B cell (primary cell): ENCODE data around the gene F2R. TPM values are rescaled to one million over a fixed set of nuclear protein-coding genes. Genes with fewer than 3 reads are reported as not detected.

Source experiments
- ATAC-seq: fragments of 200-7000 bp; cut with Tn5 transposase; one replicate; pipeline ENCODE4 v1.10.0; 2021; ENCODE audit warnings: low read depth, mild to moderate bottlenecking, moderate number of reproducible peaks, moderate library complexity
- CTCF ChIA-PET: fragments of 350-600 bp; sonication (Branson Sonifier 250); formaldehyde crosslinking; loops from one replicate; lab custom pipeline; 2021; ENCODE audit warnings: antibody characterized with exemption, inconsistent platforms; lab: Charles Lee
- POLR2A ChIA-PET: fragments of 350-600 bp; sonication (Branson Sonifier 250); formaldehyde crosslinking; loops from one replicate; lab custom pipeline; 2021; ENCODE audit warnings: antibody characterized with exemption; lab: Charles Lee
- DNase-seq: peaks from one replicate; pipeline ENCODE4 v3.0.0; 2013
- H2AFZ ChIP-seq: 2 replicates; pipeline ENCODE4 v1.6.1; 2012; ENCODE audit warnings: mild to moderate bottlenecking, low read depth, low read length; ENCODE audit not compliant: insufficient read depth, poor library complexity, severe bottlenecking
- H3K27ac ChIP-seq, 2 donors: 1 replicate in 1 of 2; 2 replicates in 1 of 2; pipeline ENCODE4 v1.5.1; 2012 to 2013; ENCODE audit warnings: low read length in 2 of 2, mild to moderate bottlenecking in 2 of 2, moderate library complexity in 1 of 2
- H3K27me3 ChIP-seq, 4 experiments: fragments of 200-600 bp in 1 of 4; sonication (generic) in 1 of 4; replicated peaks in 1 of 4; 1 replicate in 2 of 4; 2 replicates in 2 of 4; pipeline versions ENCODE4 v1.6.1 to v1.7.0; 2013 to 2016; ENCODE audit warnings: low read length in 3 of 4, mild to moderate bottlenecking in 2 of 4, mixed read lengths in 1 of 4, moderate library complexity in 1 of 4; ENCODE audit not compliant: insufficient read depth in 4 of 4, control insufficient read depth in 3 of 4; ENCODE audit errors: control extremely low read depth in 1 of 4
- H3K36me3 ChIP-seq, 2 experiments: replicated peaks in 1 of 2; 1 replicate in 1 of 2; 2 replicates in 1 of 2; pipeline versions ENCODE4 v1.6.1 to v1.7.1; 2013; ENCODE audit warnings: low read length in 1 of 2; ENCODE audit not compliant: insufficient read depth in 2 of 2, control insufficient read depth in 1 of 2; ENCODE audit errors: control extremely low read depth in 1 of 2, extremely low read depth in 1 of 2
- H3K4me1 ChIP-seq, 2 donors: fragments of 200-600 bp in 1 of 2; sonication (generic) in 1 of 2; 1 replicate in 1 of 2; 2 replicates in 1 of 2; pipeline versions ENCODE4 v1.5.1 to v1.6.1; 2013 to 2017; ENCODE audit warnings: low read length in 2 of 2; ENCODE audit not compliant: control insufficient read depth in 2 of 2, insufficient read depth in 2 of 2
- H3K4me2 ChIP-seq: replicated peaks from 2 replicates; pipeline ENCODE3; 2012; ENCODE audit warnings: mild to moderate bottlenecking, low read depth, low read length; ENCODE audit not compliant: poor library complexity, severe bottlenecking
- H3K4me3 ChIP-seq, 5 experiments: fragments of 200-600 bp in 1 of 5; sonication (generic) in 1 of 5; 1 replicate in 3 of 5; 2 replicates in 2 of 5; pipeline versions ENCODE4 v1.5.1 to v1.7.0; 2011 to 2016; ENCODE audit warnings: low read length in 4 of 5, mild to moderate bottlenecking in 4 of 5, low read depth in 2 of 5, control low read depth in 1 of 5, moderate library complexity in 1 of 5; ENCODE audit not compliant: insufficient read depth in 1 of 5; ENCODE audit errors: control extremely low read depth in 1 of 5, extremely low read depth in 1 of 5
- H3K79me2 ChIP-seq: fragments of 200-600 bp; sonication (generic); one replicate; pipeline ENCODE4 v1.6.0; 2016; ENCODE audit warnings: low read length; ENCODE audit not compliant: control insufficient read depth, insufficient read depth
- H3K9ac ChIP-seq: fragments of 200-600 bp; sonication (generic); 2 replicates; pipeline ENCODE4 v1.6.1; 2017; ENCODE audit warnings: mild to moderate bottlenecking, low read length, moderate library complexity
- H3K9me3 ChIP-seq, 3 donors: one replicate each; pipeline versions ENCODE4 v1.6.1 to v1.7.1; 2013; ENCODE audit warnings: low read length in 2 of 3; ENCODE audit not compliant: control insufficient read depth in 2 of 3, insufficient read depth in 1 of 3; ENCODE audit errors: control extremely low read depth in 1 of 3
- H4K20me1 ChIP-seq: 2 replicates; pipeline ENCODE4 v1.6.0; 2012; ENCODE audit warnings: mild to moderate bottlenecking, low read length; ENCODE audit not compliant: insufficient read depth, control insufficient read depth, poor library complexity, severe bottlenecking
- H3K27ac Mint-ChIP-seq: one replicate; pipeline ENCODE4 v1.8.0; 2021; ENCODE audit warnings: mixed read lengths
- H3K27me3 Mint-ChIP-seq: one replicate; pipeline ENCODE4 v1.8.0; 2021; ENCODE audit warnings: mixed read lengths
- H3K4me1 Mint-ChIP-seq: one replicate; pipeline ENCODE4 v1.8.0; 2021; ENCODE audit warnings: mixed read lengths
- H3K4me3 Mint-ChIP-seq: one replicate; pipeline ENCODE4 v1.8.0; 2021; ENCODE audit warnings: mixed read lengths
- H3K9me3 Mint-ChIP-seq: one replicate; pipeline ENCODE4 v1.8.0; 2022; ENCODE audit warnings: mixed read lengths; ENCODE audit not compliant: insufficient read depth
- EZH2 ChIP-seq: IDR thresholded peaks from 2 replicates; pipeline ENCODE4 v1.6.1; 2012; ENCODE audit warnings: borderline replicate concordance, low read depth, mild to moderate bottlenecking, moderate library complexity, low read length; ENCODE audit not compliant: insufficient read depth, poor library complexity, severe bottlenecking
- WGBS: methylation state at CpG from one replicate; pipeline ENCODE4 v1.1.5; 2013; ENCODE audit warnings: missing lambda C conversion rate; ENCODE audit not compliant: insufficient coverage; 5-methylcytosine and 5-hydroxymethylcytosine counted together
- intact Hi-C: fragments of 100-400 bp; cut with micrococcal nuclease; formaldehyde crosslinking; loops from one replicate; pipeline ENCODE4 v1.10.0; 2022
- polyA minus RNA-seq: library from RNA; depleted of rRNA, polyadenylated mRNA; stranded (reverse); fragments of >200 nt; gene quantifications from 2 replicates; pipeline ENCODE4 v1.2.3, GENCODE V29; 2012
- polyA plus RNA-seq: library from polyadenylated mRNA; depleted of rRNA; stranded (reverse); fragments of >200 nt; gene quantifications from 2 replicates; pipeline ENCODE4 v1.2.3, GENCODE V29; 2012
- total RNA-seq, 2 donors: library from RNA; stranded (reverse); fragments of 120-200 nt in 1 of 2; gene quantifications; 1 replicate in 1 of 2; 2 replicates in 1 of 2; pipeline versions ENCODE4 v1.2.3 to v1.2.4, GENCODE V29; 2013 to 2022
- TF ChIP-seq, protein P1 (sequence below): fragments of 200-600 bp; IDR thresholded peaks from one replicate; pipeline ENCODE4 v1.8.0; 2022; ENCODE audit warnings: antibody characterized with exemption, mild to moderate bottlenecking

The F2R gene
- total RNA-seq (0.97 and 1.4 TPM in 2 replicates), polyA plus RNA-seq (0.25 and 0.26 TPM in 2 replicates), polyA minus RNA-seq (0.60 and 1.9 TPM in 2 replicates)
- total RNA-seq (2013): 2.3 TPM

DNA sequence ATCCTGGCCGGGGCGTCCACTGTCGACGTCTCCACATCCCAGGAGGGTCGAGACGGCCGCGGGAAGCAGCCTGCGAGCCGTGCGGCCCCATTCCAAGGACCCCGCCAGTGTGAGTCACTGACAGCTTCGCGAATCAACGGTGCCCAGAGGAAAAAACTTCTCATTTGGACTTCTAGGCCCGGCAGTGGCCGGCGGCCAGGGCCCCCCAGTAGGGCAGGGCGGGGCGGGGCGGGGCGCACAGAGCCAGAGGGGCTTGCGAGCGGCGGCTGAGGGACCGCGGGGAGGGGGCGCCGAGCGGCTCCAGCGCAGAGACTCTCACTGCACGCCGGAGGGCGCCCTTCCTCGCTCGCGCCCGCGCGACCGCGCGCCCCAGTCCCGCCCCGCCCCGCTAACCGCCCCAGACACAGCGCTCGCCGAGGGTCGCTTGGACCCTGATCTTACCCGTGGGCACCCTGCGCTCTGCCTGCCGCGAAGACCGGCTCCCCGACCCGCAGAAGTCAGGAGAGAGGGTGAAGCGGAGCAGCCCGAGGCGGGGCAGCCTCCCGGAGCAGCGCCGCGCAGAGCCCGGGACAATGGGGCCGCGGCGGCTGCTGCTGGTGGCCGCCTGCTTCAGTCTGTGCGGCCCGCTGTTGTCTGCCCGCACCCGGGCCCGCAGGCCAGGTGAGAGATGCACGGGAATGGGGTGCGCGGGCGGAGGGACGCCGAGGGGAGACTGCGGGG lies at the start of gene F2R:
Gene F2R, plus strand, starts transcription at position 391 of the 720 bp plus-strand sequence. Its CDS starts 182 bp downstream, at position 573.
- Histone ChIP-seq H2AFZ (peak within 1 kb of the TSS; percentile 77), H3K4me2 (peak within 1 kb of the TSS; percentile 88), H3K27ac (no peak within 1 kb of the TSS), H3K9ac (peak within 1 kb of the TSS; percentile 63), H3K4me1 (peaks cover 25 to 27% of the 10 kb centered on the region in 2 donors), H4K20me1 (no peaks in the 10 kb centered on the region), H3K27me3 (peaks cover 0 to 42% (median 25%) of the 10 kb centered on the region in 4 experiments), H3K79me2 (no peaks in the 10 kb centered on the region), H3K4me3 (peak within 1 kb of the TSS; percentile 45 to 76 (median 56)), H3K36me3 (no peaks in the 10 kb centered on the region), H3K9me3 (peaks cover 0 to 9% (median 0%) of the 10 kb centered on the region in 3 donors)
- Mint-ChIP-seq H3K27ac (no peak within 1 kb of the TSS), H3K9me3 (no peaks in the 10 kb centered on the region), H3K27me3 (peaks cover 47% of the 10 kb centered on the region), H3K4me3 (peak within 1 kb of the TSS; percentile 88), H3K4me1 (peaks cover 28% of the 10 kb centered on the region)
- ChIA-PET POLR2A (no interaction called here), CTCF (interaction anchor here (1.0 to 2.4 kb wide), 2 partner anchors 29 to 59 kb away, joined by 3 to 13 read pairs; no protein-coding TSS in a partner anchor)
- peak; percentile 82 for ATAC-seq
- under 1% methylated on average over 82 of the region's 82 CpGs for WGBS
- intact Hi-C loops: loop anchor here (1.0 to 10.0 kb wide), 2 partner anchors 58 to 779 kb away; partner anchors contain the start of gene WDR41
- TF ChIP-seq, protein P1, sequence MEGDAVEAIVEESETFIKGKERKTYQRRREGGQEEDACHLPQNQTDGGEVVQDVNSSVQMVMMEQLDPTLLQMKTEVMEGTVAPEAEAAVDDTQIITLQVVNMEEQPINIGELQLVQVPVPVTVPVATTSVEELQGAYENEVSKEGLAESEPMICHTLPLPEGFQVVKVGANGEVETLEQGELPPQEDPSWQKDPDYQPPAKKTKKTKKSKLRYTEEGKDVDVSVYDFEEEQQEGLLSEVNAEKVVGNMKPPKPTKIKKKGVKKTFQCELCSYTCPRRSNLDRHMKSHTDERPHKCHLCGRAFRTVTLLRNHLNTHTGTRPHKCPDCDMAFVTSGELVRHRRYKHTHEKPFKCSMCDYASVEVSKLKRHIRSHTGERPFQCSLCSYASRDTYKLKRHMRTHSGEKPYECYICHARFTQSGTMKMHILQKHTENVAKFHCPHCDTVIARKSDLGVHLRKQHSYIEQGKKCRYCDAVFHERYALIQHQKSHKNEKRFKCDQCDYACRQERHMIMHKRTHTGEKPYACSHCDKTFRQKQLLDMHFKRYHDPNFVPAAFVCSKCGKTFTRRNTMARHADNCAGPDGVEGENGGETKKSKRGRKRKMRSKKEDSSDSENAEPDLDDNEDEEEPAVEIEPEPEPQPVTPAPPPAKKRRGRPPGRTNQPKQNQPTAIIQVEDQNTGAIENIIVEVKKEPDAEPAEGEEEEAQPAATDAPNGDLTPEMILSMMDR: peak; percentile 43
- peak; percentile 20 for TF ChIP-seq EZH2
- peak; percentile 52 for DNase-seq

DNA sequence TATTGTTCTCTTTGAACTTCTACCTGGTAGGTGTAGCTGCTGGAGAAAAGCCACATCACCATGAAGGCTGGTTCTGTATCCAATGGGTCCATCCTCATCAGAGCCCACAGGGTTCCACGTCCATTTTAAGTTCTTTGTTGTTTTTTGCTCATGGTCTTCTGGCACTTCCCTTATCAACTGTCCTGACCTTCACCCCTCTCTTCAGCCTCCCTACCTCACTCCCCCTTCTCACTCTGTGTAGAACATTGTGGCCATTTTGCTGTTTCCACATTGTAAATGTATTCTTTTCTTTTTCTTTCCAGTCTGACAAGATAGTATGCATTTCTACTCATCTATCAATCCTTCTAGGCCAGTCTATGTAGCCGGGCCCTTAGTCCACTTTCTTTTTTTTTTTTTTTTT lies 48.4 kb upstream of the F2R start:
- POLR2A ChIA-PET: no interaction called here
- Histone ChIP-seq H3K4me1 (no peaks in the 10 kb centered on the region), H3K4me2 (no peak overlapping the region), H3K27me3 (no peaks in the 10 kb centered on the region), H4K20me1 (no peaks in the 10 kb centered on the region), H2AFZ (no peak overlapping the region), H3K27ac (no peak overlapping the region), H3K4me3 (no peak overlapping the region), H3K36me3 (no peaks in the 10 kb centered on the region), H3K79me2 (no peaks in the 10 kb centered on the region), H3K9ac (no peak overlapping the region), H3K9me3 (no peaks in the 10 kb centered on the region)
- no peak overlapping the region for H3K4me3 Mint-ChIP-seq
- no CpG with 5 or more reads among the region's 2 CpGs for WGBS
- no peaks in the 10 kb centered on the region for H3K27me3 Mint-ChIP-seq
- peaks cover 8% of the 10 kb centered on the region for H3K4me1 Mint-ChIP-seq
- no peaks in the 10 kb centered on the region for H3K9me3 Mint-ChIP-seq
- no peak overlapping the region for H3K27ac Mint-ChIP-seq
- TF ChIP-seq EZH2: no peak
- TF ChIP-seq, protein P1: no peak
- no peak for ATAC-seq
- CTCF ChIA-PET: no interaction called here
- DNase-seq: no peak
- intact Hi-C loops: no loop called here
